AG04450 (cell line): ENCODE measurements around the gene RABEP2. TPM values are rescaled to one million over a fixed set of nuclear protein-coding genes. Genes with fewer than 3 reads are reported as not detected.
"Not testable (repeated sequence)": the region's sequence is repeated elsewhere in the genome, so short reads cannot be mapped to it uniquely, and the experiment has no call there.

Experiments
- CTCF ChIA-PET: fragments of 300-600, 350-600 bp; formaldehyde crosslinking; extraction: SDS; loops from one replicate; lab custom pipeline; 2022; ENCODE audit warnings: antibody characterized with exemption, inconsistent platforms; lab: Charles Lee
- POLR2A ChIA-PET: fragments of 350-600 bp; formaldehyde crosslinking; extraction: SDS; loops from one replicate; lab custom pipeline; 2021; ENCODE audit warnings: antibody characterized with exemption, inconsistent platforms; lab: Yijun Ruan, JAX
- DNase-seq: peaks from one replicate; pipeline ENCODE4 v3.0.0-alpha.2; 2011; ENCODE audit warnings: low read depth, low spot score
- H3K27ac ChIP-seq: one replicate; pipeline ENCODE4 v1.5.1; 2012; ENCODE audit warnings: low read depth, low read length, control low read depth
- H3K27me3 ChIP-seq: one replicate; pipeline ENCODE4 v1.6.0; 2012; ENCODE audit warnings: low read length; ENCODE audit not compliant: control insufficient read depth, insufficient read depth
- H3K4me3 ChIP-seq: 2 replicates; pipeline ENCODE4 v1.5.1; 2011; ENCODE audit warnings: mild to moderate bottlenecking, low read depth, low read length, control low read depth
- H3K9me3 ChIP-seq: 2 replicates; pipeline ENCODE4 v1.5.1; 2012; ENCODE audit warnings: low read length; ENCODE audit not compliant: control insufficient read depth, insufficient read depth
- CTCF ChIP-seq: IDR thresholded peaks from 2 replicates; pipeline ENCODE4 v1.5.1; 2011; ENCODE audit warnings: low read depth, low read length, control low read depth, inconsistent platforms
- polyA plus RNA-seq: library from polyadenylated mRNA; depleted of rRNA; stranded (reverse); fragments of >200 nt; gene quantifications from 2 replicates; pipeline ENCODE4 v1.2.3, GENCODE V29; 2011

The RABEP2 gene
- polyA plus RNA-seq, 1 experiment = 9.0 TPM

- POLR2A ChIA-PET = no interaction called here
- CTCF ChIA-PET = interaction anchor here (0.9 kb wide), 1 partner anchor 23 kb away, joined by 3 read pairs; the partner anchor contains the start of gene SPNS1
- Histone ChIP-seq H3K27me3 (no peaks in the 10 kb centered on the region), H3K9me3 (no peaks in the 10 kb centered on the region; the same call in 1 of the 2 replicates), H3K4me3 (peak overlapping the region; percentile 78), H3K27ac (no peak overlapping the region)
- TF ChIP-seq CTCF = no peak
- DNase-seq = no peak
These were observed 26.4 kb upstream of the RABEP2 start for GRCh38 chr16:28951410-28951943.

- H3K27ac ChIP-seq = peak within 1 kb of the TSS; percentile 21
- H3K27me3 ChIP-seq = no peaks in the 10 kb centered on the region
- no peaks in the 10 kb centered on the region; the same call in 1 of the 2 replicates for H3K9me3 ChIP-seq
- peak within 1 kb of the TSS; percentile 78 for H3K4me3 ChIP-seq
- ChIA-PET POLR2A (interaction anchor here (0.6 to 1.0 kb wide), 3 partner anchors 23 to 88 kb away, joined by 3 to 4 read pairs (median 4); partner anchors contain the start of gene SH2B1), CTCF (interaction anchor here (1.0 kb wide), 1 partner anchor 23 kb away, joined by 4 read pairs; no protein-coding TSS in a partner anchor)
- peak; percentile 99 for DNase-seq
- TF ChIP-seq CTCF = no peak
These were observed 25.8 kb upstream of the RABEP2 start, which contains the start of gene NFATC2IP for GRCh38 chr16:28950648-28951409. TSS of gene NFATC2IP (plus strand) at chr16:28950937. CDS start at chr16:28951012, 75 bp downstream.

GRCh38 chr16:28946681-28947080, 21.6 kb upstream of the RABEP2 start:
- CTCF ChIA-PET = interaction anchor here (2.4 kb wide), 1 partner anchor 125 kb away, joined by 10 read pairs; the partner anchor contains the start of gene ATXN2L
- no peak overlapping the region for H3K4me3 ChIP-seq
- no peaks in the 10 kb centered on the region for H3K27me3 ChIP-seq
- no peak for TF ChIP-seq CTCF
- DNase-seq = no peak
- POLR2A ChIA-PET = no interaction called here
- no peak overlapping the region for H3K27ac ChIP-seq
- no peaks in the 10 kb centered on the region; the same call in 1 of the 2 replicates for H3K9me3 ChIP-seq

DNA sequence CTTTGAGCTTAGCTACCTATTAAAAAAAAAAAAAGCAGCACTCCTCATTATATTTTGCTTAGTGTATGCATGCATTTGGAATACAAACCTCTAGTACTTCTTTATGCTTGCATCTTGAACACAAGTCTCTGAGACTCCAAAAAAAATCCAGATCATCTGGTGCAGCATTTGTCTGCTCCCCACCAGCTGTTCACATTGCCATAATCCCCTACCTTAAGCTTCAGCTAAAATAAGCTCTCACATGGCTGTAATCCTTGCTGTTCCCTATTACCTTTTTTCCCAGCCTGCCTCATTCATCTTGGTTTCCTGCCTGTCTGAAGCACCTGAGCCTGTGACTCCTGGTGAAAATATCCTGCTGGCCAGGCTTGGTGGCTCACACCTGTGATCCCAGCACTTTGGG, 18.2 kb upstream of the RABEP2 start:
- no peaks in the 10 kb centered on the region for H3K9me3 ChIP-seq
- H3K4me3 ChIP-seq = no peak overlapping the region
- no peaks in the 10 kb centered on the region for H3K27me3 ChIP-seq
- DNase-seq = no peak
- H3K27ac ChIP-seq = no peak overlapping the region
- ChIA-PET POLR2A (interaction anchor here (0.6 kb wide), 1 partner anchor 71 kb away, joined by 5 read pairs; no protein-coding TSS in a partner anchor), CTCF (interaction anchor here (0.6 to 2.3 kb wide), 2 partner anchors 65 to 96 kb away, joined by 4 to 18 read pairs; partner anchors contain the start of gene TUFM)
- no peak for TF ChIP-seq CTCF

GRCh38 chr16:28939825-28940224, 14.8 kb upstream of the RABEP2 start:
- POLR2A ChIA-PET = not testable (repeated sequence)

More at GRCh38 chr16:28939825-28940224, 14.8 kb upstream of the RABEP2 start:
- CTCF ChIA-PET, DNase-seq, H3K9me3 ChIP-seq, H3K27ac ChIP-seq, H3K27me3 ChIP-seq, H3K4me3 ChIP-seq: not testable (repeated sequence)
